GM12878 (cell line): ENCODE results near the gene EIF3D. TPM values are rescaled to one million over a fixed set of nuclear protein-coding genes. Genes with fewer than 3 reads are reported as not detected.

ENCODE experiments used
- CBFB ChIP-seq: IDR thresholded peaks from 2 replicates; pipeline ENCODE4 v1.6.1; 2016; ENCODE audit warnings: antibody characterized with exemption, low read depth
- CREM ChIP-seq: IDR thresholded peaks from 2 replicates; pipeline ENCODE4 v1.6.1; 2014; ENCODE audit warnings: antibody characterized with exemption, low read depth
- FOXM1 ChIP-seq: IDR thresholded peaks from 2 replicates; pipeline ENCODE4 v1.6.1; 2012; ENCODE audit warnings: low read depth, mild to moderate bottlenecking, inconsistent platforms, low read length, moderate library complexity
- LARP7 ChIP-seq: fragments of 450-650 bp; IDR thresholded peaks from 2 replicates; pipeline ENCODE4 v1.6.1; 2017; ENCODE audit warnings: mild to moderate bottlenecking
- MTA2 ChIP-seq: fragments of 450-650 bp; IDR thresholded peaks from 2 replicates; pipeline ENCODE4 v1.6.1; 2016; ENCODE audit warnings: low read depth, mild to moderate bottlenecking, moderate library complexity
- POLR2A ChIP-seq: IDR thresholded peaks from 2 replicates; pipeline ENCODE4 v1.6.1; 2011; ENCODE audit warnings: low read depth, mild to moderate bottlenecking, low read length
- POLR2AphosphoS5 ChIP-seq: IDR thresholded peaks from 2 replicates; pipeline ENCODE4 v1.6.1; 2011; ENCODE audit warnings: mild to moderate bottlenecking, low read length, inconsistent platforms
- RELA ChIP-seq: fragments of 450-650 bp; IDR thresholded peaks from 2 replicates; pipeline ENCODE4 v1.8.0; 2014; ENCODE audit warnings: borderline replicate concordance; ENCODE audit not compliant: partially characterized antibody
- SREBF1 ChIP-seq: IDR thresholded peaks from 2 replicates; pipeline ENCODE4 v1.6.1; 2012; ENCODE audit warnings: mild to moderate bottlenecking, low read length
- STAT3 ChIP-seq: IDR thresholded peaks from 2 replicates; pipeline ENCODE4 v1.6.1; 2011; ENCODE audit warnings: low read depth, low read length, improper control_type of control experiment
- TAF1 ChIP-seq: IDR thresholded peaks from 2 replicates; pipeline ENCODE4 v1.6.1; 2011; ENCODE audit warnings: mild to moderate bottlenecking, low read depth, low read length, borderline replicate concordance
- polyA plus RNA-seq, 11 experiments: library from polyadenylated mRNA; depleted of rRNA in 4 of 11; unstranded in 6 of 11; stranded (reverse) in 5 of 11; fragments of >200 nt; fragmentation: Nextera tagmentation in 4 of 11; fragmentation: Illumina TruSeq in 1 of 11; extraction: Ambion mirVana in 4 of 11; extraction: Trizol in 1 of 11; gene quantifications; 1 replicate in 1 of 11; 2 replicates in 10 of 11; pipeline versions ENCODE4 v1.2.1 to v1.2.3, GENCODE V29; 2011 to 2016; ENCODE audit warnings: inconsistent platforms in 2 of 11, missing spikeins in 2 of 11, low read depth in 1 of 11
- total RNA-seq, 4 experiments: library from RNA; depleted of rRNA in 3 of 4; stranded (reverse); fragments of >200 nt in 3 of 4; fragmentation: Illumina TruSeq in 1 of 4; extraction: Trizol in 1 of 4; gene quantifications; 2 replicates each; pipeline versions ENCODE4 v1.2.1 to v1.2.3, GENCODE V29; 2013 to 2021
- TF ChIP-seq, protein P1 (sequence below), 3 experiments: IDR thresholded peaks in 2 of 3; conservative IDR thresholded peaks in 1 of 3; 2 replicates each; pipeline ENCODE4 v1.5.1; 2011; ENCODE audit warnings: low read depth in 3 of 3, low read length in 3 of 3, mild to moderate bottlenecking in 3 of 3, control low read depth in 2 of 3, moderate library complexity in 2 of 3, inconsistent platforms in 1 of 3, mixed read lengths in 1 of 3; ENCODE audit not compliant: control insufficient read depth in 2 of 3, insufficient read depth in 1 of 3; ENCODE audit errors: extremely low read depth in 1 of 3
- TF ChIP-seq, protein P2 (sequence below): IDR thresholded peaks from 2 replicates; pipeline ENCODE4 v1.6.1; 2012; ENCODE audit warnings: low read depth, low read length, improper control_type of control experiment
- TF ChIP-seq, protein P3 (sequence below): fragments of 450-650 bp; IDR thresholded peaks from 2 replicates; pipeline ENCODE4 v1.6.1; 2014; ENCODE audit warnings: mild to moderate bottlenecking

Gene EIF3D
- total and polyA plus RNA-seq, 10 of the 15 experiments (the other 5 are each of a cell fraction or from before 2014, with no cell fraction given): 240 to 558 (median 420) TPM

DNA sequence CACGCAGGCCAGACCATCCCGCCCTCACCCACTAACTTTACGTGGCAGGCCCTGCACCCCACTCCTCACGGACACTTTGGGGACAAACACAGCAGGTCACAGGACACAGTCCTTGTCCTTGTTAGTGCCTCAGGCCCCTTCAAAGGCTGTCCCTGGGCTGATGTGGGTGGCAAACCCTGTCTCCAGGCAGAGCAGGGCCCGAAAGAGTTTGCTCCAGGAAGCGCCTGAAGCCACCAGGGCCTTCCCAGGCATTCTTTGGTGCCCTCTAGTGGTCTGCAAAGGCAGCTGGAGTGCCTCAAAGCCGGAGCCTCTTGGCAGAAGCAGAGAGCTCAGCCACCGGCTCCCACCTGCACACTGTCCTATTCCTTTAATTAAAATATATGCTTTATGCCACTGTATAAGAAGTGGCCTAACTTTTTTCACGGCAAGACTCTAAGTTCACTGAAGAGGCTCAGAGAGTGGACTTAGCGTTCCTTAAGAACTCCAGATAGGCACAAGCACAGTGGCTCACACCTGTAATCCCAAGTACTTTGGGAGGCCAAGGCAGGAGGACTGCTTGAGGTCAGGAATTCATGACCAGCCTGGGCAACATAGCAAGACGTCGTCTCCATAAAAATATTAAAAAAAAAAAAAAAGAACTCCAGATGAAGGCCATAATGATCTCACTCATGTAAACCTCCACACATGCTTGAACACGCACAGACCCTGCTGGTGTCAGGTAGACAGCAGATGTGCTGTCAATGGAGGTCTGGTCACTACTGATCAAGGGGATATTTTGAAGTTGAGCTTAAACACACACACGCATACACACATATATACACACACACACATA is 58.6 kb downstream of the EIF3D start (continued):
- TF ChIP-seq, protein P1, sequence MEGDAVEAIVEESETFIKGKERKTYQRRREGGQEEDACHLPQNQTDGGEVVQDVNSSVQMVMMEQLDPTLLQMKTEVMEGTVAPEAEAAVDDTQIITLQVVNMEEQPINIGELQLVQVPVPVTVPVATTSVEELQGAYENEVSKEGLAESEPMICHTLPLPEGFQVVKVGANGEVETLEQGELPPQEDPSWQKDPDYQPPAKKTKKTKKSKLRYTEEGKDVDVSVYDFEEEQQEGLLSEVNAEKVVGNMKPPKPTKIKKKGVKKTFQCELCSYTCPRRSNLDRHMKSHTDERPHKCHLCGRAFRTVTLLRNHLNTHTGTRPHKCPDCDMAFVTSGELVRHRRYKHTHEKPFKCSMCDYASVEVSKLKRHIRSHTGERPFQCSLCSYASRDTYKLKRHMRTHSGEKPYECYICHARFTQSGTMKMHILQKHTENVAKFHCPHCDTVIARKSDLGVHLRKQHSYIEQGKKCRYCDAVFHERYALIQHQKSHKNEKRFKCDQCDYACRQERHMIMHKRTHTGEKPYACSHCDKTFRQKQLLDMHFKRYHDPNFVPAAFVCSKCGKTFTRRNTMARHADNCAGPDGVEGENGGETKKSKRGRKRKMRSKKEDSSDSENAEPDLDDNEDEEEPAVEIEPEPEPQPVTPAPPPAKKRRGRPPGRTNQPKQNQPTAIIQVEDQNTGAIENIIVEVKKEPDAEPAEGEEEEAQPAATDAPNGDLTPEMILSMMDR (IDR thresholded peaks at IDR 0.05 in 2 of 3, conservative IDR thresholded peaks at IDR 0.05 in 1 of 3; ENCODE audit: control insufficient read depth in 2 of 3, extremely low read depth in 1 of 3, insufficient read depth in 1 of 3, low read depth in 3 of 3, low read length in 3 of 3): peak; percentile 96 to 98 (median 98)
- TF ChIP-seq FOXM1: 0 out of 2 replicates have a peak, but pooled peaks have one; percentile 34
- TF ChIP-seq RELA: no peak
- TF ChIP-seq SREBF1: no peak
- TF ChIP-seq, protein P2, sequence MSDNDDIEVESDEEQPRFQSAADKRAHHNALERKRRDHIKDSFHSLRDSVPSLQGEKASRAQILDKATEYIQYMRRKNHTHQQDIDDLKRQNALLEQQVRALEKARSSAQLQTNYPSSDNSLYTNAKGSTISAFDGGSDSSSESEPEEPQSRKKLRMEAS: no peak
- TF ChIP-seq LARP7: peak; percentile 57; the same call in 1 of the 2 replicates
- TF ChIP-seq STAT3: no peak
- no peak for TF ChIP-seq MTA2
- TF ChIP-seq, protein P3, sequence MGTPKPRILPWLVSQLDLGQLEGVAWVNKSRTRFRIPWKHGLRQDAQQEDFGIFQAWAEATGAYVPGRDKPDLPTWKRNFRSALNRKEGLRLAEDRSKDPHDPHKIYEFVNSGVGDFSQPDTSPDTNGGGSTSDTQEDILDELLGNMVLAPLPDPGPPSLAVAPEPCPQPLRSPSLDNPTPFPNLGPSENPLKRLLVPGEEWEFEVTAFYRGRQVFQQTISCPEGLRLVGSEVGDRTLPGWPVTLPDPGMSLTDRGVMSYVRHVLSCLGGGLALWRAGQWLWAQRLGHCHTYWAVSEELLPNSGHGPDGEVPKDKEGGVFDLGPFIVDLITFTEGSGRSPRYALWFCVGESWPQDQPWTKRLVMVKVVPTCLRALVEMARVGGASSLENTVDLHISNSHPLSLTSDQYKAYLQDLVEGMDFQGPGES: no peak
- TF ChIP-seq CREM: no peak
- peak; percentile 40; the same call in 1 of the 2 replicates for TF ChIP-seq POLR2A
- TF ChIP-seq TAF1: no peak
- TF ChIP-seq POLR2AphosphoS5: no peak
- TF ChIP-seq CBFB: no peak
